Trophoblast cell (in vitro differentiated cells and primary cell): ENCODE results near the gene NUDT8.
"Not testable (repeated sequence)": the region's sequence is repeated elsewhere in the genome, so short reads cannot be mapped to it uniquely, and the experiment has no call there.

Source experiments
- DNase-seq, 2 donors: peaks; one replicate each; pipeline ENCODE4 v3.0.0-alpha.2; 2016
- H2AFZ ChIP-seq: 2 replicates; pipeline ENCODE4 v1.6.1; 2013; ENCODE audit warnings: low read length, moderate library complexity, mild to moderate bottlenecking; ENCODE audit not compliant: insufficient read depth, poor library complexity
- H2AK5ac ChIP-seq: 2 replicates; pipeline ENCODE4 v1.6.1; 2013; ENCODE audit warnings: mild to moderate bottlenecking, low read length
- H2BK120ac ChIP-seq: 2 replicates; pipeline ENCODE4 v1.6.1; 2013; ENCODE audit warnings: low read length, mild to moderate bottlenecking, moderate library complexity; ENCODE audit not compliant: insufficient read depth, poor library complexity
- H2BK12ac ChIP-seq: 2 replicates; pipeline ENCODE4 v1.6.1; 2013; ENCODE audit warnings: mild to moderate bottlenecking, low read length, moderate library complexity
- H2BK5ac ChIP-seq: 2 replicates; pipeline ENCODE4 v1.6.1; 2013; ENCODE audit warnings: low read length, low read depth, moderate library complexity, mild to moderate bottlenecking; ENCODE audit not compliant: poor library complexity
- H3K14ac ChIP-seq: 2 replicates; pipeline ENCODE4 v1.6.1; 2013; ENCODE audit warnings: mild to moderate bottlenecking, low read length
- H3K18ac ChIP-seq: 2 replicates; pipeline ENCODE4 v1.6.1; 2013; ENCODE audit warnings: mild to moderate bottlenecking, low read length
- H3K23ac ChIP-seq: 2 replicates; pipeline ENCODE4 v1.6.1; 2013; ENCODE audit warnings: low read length
- H3K27ac ChIP-seq: 2 replicates; pipeline ENCODE4 v1.5.1; 2013; ENCODE audit warnings: low read depth, mild to moderate bottlenecking, inconsistent platforms, low read length, moderate library complexity
- H3K27me3 ChIP-seq: 2 replicates; pipeline ENCODE4 v1.6.1; 2013; ENCODE audit warnings: inconsistent platforms, mild to moderate bottlenecking, low read length, moderate library complexity; ENCODE audit not compliant: insufficient read depth
- H3K36me3 ChIP-seq, 2 experiments: 1 replicate in 1 of 2; 2 replicates in 1 of 2; pipeline ENCODE4 v1.6.1; 2013; ENCODE audit warnings: low read length in 2 of 2, mild to moderate bottlenecking in 2 of 2, moderate library complexity in 1 of 2; ENCODE audit not compliant: insufficient read depth in 2 of 2, control insufficient read depth in 1 of 2
- H3K4ac ChIP-seq: 2 replicates; pipeline ENCODE4 v1.6.1; 2013; ENCODE audit warnings: low read depth, mild to moderate bottlenecking, low read length, moderate library complexity
- H3K4me1 ChIP-seq, 2 experiments: 1 replicate in 1 of 2; 2 replicates in 1 of 2; pipeline ENCODE4 v1.6.1; 2013; ENCODE audit warnings: low read length in 2 of 2, mild to moderate bottlenecking in 2 of 2, moderate library complexity in 1 of 2; ENCODE audit not compliant: insufficient read depth in 2 of 2, control insufficient read depth in 1 of 2
- H3K4me2 ChIP-seq: 2 replicates; pipeline ENCODE4 v1.6.1; 2013; ENCODE audit warnings: inconsistent platforms, mild to moderate bottlenecking, low read length, moderate library complexity
- H3K4me3 ChIP-seq: 2 replicates; pipeline ENCODE4 v1.5.1; 2013; ENCODE audit warnings: mild to moderate bottlenecking, low read depth, low read length, inconsistent platforms
- H3K79me1 ChIP-seq: one replicate; pipeline ENCODE4 v1.6.1; 2013; ENCODE audit warnings: low read length
- H3K79me2 ChIP-seq: 2 replicates; pipeline ENCODE4 v1.6.1; 2013; ENCODE audit warnings: low read length, mild to moderate bottlenecking; ENCODE audit not compliant: control insufficient read depth, insufficient read depth, poor library complexity
- H3K9ac ChIP-seq: 2 replicates; pipeline ENCODE4 v1.6.1; 2013; ENCODE audit warnings: mild to moderate bottlenecking, low read length
- H3K9me3 ChIP-seq: 2 replicates; pipeline ENCODE4 v1.6.1; 2013; ENCODE audit warnings: low read depth, mild to moderate bottlenecking, control low read depth, inconsistent platforms, low read length; ENCODE audit not compliant: insufficient read depth
- H4K12ac ChIP-seq: 2 replicates; pipeline ENCODE4 v1.6.1; 2013; ENCODE audit warnings: low read depth, mild to moderate bottlenecking, low read length, moderate library complexity
- H4K8ac ChIP-seq: 2 replicates; pipeline ENCODE4 v1.6.1; 2013; ENCODE audit warnings: low read depth, mild to moderate bottlenecking, low read length, moderate library complexity
- H4K91ac ChIP-seq: one replicate; pipeline ENCODE4 v1.6.1; 2013; ENCODE audit warnings: low read depth, mild to moderate bottlenecking, low read length, moderate library complexity
- WGBS: extraction: QIAGEN DNeasy Blood & Tissue Kit; methylation state at CpG from one replicate; pipeline ENCODE4 v1.1.7; 2013; ENCODE audit warnings: missing lambda C conversion rate; ENCODE audit not compliant: insufficient read length, insufficient coverage; ENCODE audit errors: extremely low coverage; 5-methylcytosine and 5-hydroxymethylcytosine counted together

NUDT8 gene

GRCh38 chr11:67605231-67606011 lies 24.3 kb downstream of the NUDT8 start:
- Histone ChIP-seq H3K4me3 (no peak overlapping the region), H2AFZ (no peak overlapping the region), H2BK12ac (no peak overlapping the region), H3K4me1 (peaks cover 8 to 11% of the 10 kb centered on the region in 2 experiments), H3K18ac (no peak overlapping the region), H3K27ac (no peak overlapping the region), H3K79me2 (peaks cover 3% of the 10 kb centered on the region), H3K23ac (no peak overlapping the region), H4K12ac (no peak overlapping the region), H3K4ac (no peak overlapping the region), H3K14ac (no peak overlapping the region), H3K27me3 (no peaks in the 10 kb centered on the region), H3K9ac (no peak overlapping the region), H2BK120ac (no peak overlapping the region), H2BK5ac (no peak overlapping the region), H3K9me3 (peaks cover 3% of the 10 kb centered on the region), H2AK5ac (no peak overlapping the region), H4K91ac (no peak overlapping the region), H4K8ac (peak overlapping the region; percentile 39), H3K79me1 (peaks cover 6% of the 10 kb centered on the region), H3K36me3 (peaks cover 13 to 16% of the 10 kb centered on the region in 2 experiments), H3K4me2 (no peak overlapping the region)
- no peak for DNase-seq
- no CpG with 5 or more reads among the region's 11 CpGs for WGBS

- Histone ChIP-seq H4K12ac (no peak overlapping the region), H3K23ac (no peak overlapping the region), H3K9ac (no peak overlapping the region), H3K27me3 (no peaks in the 10 kb centered on the region), H2BK120ac (no peak overlapping the region), H3K27ac (no peak overlapping the region), H2AK5ac (no peak overlapping the region), H3K18ac (no peak overlapping the region), H2AFZ (no peak overlapping the region), H3K4me3 (no peak overlapping the region), H2BK5ac (no peak overlapping the region), H3K4ac (no peak overlapping the region), H3K79me2 (peaks cover 3% of the 10 kb centered on the region), H3K9me3 (peaks cover 3% of the 10 kb centered on the region), H3K14ac (no peak overlapping the region), H3K79me1 (peaks cover 6% of the 10 kb centered on the region), H3K4me2 (no peak overlapping the region), H4K8ac (no peak overlapping the region), H4K91ac (no peak overlapping the region), H2BK12ac (no peak overlapping the region), H3K36me3 (peaks cover 10 to 13% of the 10 kb centered on the region in 2 experiments), H3K4me1 (peaks cover 8 to 11% of the 10 kb centered on the region in 2 experiments)
- WGBS, result no CpG with 5 or more reads among the region's 2 CpGs
- no peak for DNase-seq
These were observed 24.9 kb downstream of the NUDT8 start for GRCh38 chr11:67604815-67605214.

- not testable (repeated sequence) for H3K27me3 ChIP-seq, H3K14ac ChIP-seq, H2BK12ac ChIP-seq, H2BK5ac ChIP-seq, H3K4me2 ChIP-seq, H3K36me3 ChIP-seq, H3K9ac ChIP-seq, H3K23ac ChIP-seq, H4K8ac ChIP-seq, H3K79me1 ChIP-seq, H3K4ac ChIP-seq, H4K12ac ChIP-seq, H2AFZ ChIP-seq, DNase-seq, H2BK120ac ChIP-seq, H2AK5ac ChIP-seq, H3K18ac ChIP-seq, H3K9me3 ChIP-seq, H3K4me3 ChIP-seq, H3K27ac ChIP-seq, H3K79me2 ChIP-seq
- peak overlapping the region; percentile 28 for H4K91ac ChIP-seq
- no CpG with 5 or more reads among the region's 4 CpGs for WGBS
- H3K4me1 ChIP-seq, result peaks cover 8 to 11% of the 10 kb centered on the region in 2 experiments
These were observed 25.6 kb downstream of the NUDT8 start for GRCh38 chr11:67604119-67604518.

- H3K9me3 ChIP-seq, result peaks cover 4% of the 10 kb centered on the region
- no CpG with 5 or more reads among the region's 7 CpGs for WGBS
- no peak overlapping the region for H3K14ac ChIP-seq
- H3K23ac ChIP-seq, result peak overlapping the region; percentile 66
- H3K4me3 ChIP-seq, result no peak overlapping the region
- no peak overlapping the region for H4K8ac ChIP-seq
- peaks cover under 1 to 2% of the 10 kb centered on the region in 2 experiments for H3K4me1 ChIP-seq
- no peak overlapping the region for H3K18ac ChIP-seq
- no peak overlapping the region for H2AFZ ChIP-seq
- DNase-seq, result no peak
- H3K79me1 ChIP-seq, result no peaks in the 10 kb centered on the region
- no peaks in the 10 kb centered on the region for H3K36me3 ChIP-seq
- no peak overlapping the region for H3K9ac ChIP-seq
- no peak overlapping the region for H4K12ac ChIP-seq
- no peaks in the 10 kb centered on the region for H3K79me2 ChIP-seq
- no peak overlapping the region for H2BK120ac ChIP-seq
- H2BK12ac ChIP-seq, result no peak overlapping the region
- no peak overlapping the region for H3K4ac ChIP-seq
- no peak overlapping the region for H4K91ac ChIP-seq
- no peak overlapping the region for H3K4me2 ChIP-seq
- H3K27ac ChIP-seq, result no peak overlapping the region
- no peaks in the 10 kb centered on the region for H3K27me3 ChIP-seq
- no peak overlapping the region for H2AK5ac ChIP-seq
- H2BK5ac ChIP-seq, result no peak overlapping the region
These were observed 28.6 kb downstream of the NUDT8 start for GRCh38 chr11:67601098-67601497.
